HG02870 (cell line): ENCODE data around the gene MBD3L4.
"Not testable (repeated sequence)": the region's sequence is repeated elsewhere in the genome, so short reads cannot be mapped to it uniquely, and the experiment has no call there.

Source experiments
- ATAC-seq: cut with Tn5 transposase; IDR thresholded peaks from one replicate; pipeline ENCODE4 v1.9.1; 2021; ENCODE audit warnings: mild to moderate bottlenecking, moderate library complexity; ENCODE audit not compliant: unreplicated experiment

Gene MBD3L4

GRCh38 chr19:7051421-7051820 lies 11.4 kb upstream of the MBD3L4 start:
- ATAC-seq: not testable (repeated sequence)

GRCh38 chr19:7049021-7049420 lies 9.0 kb upstream of the MBD3L4 start, which contains the start of gene MBD3L2:
MBD3L2 (plus strand) TSS chr19:7049321; CDS start chr19:7049374, 53 bp downstream.
- not testable (repeated sequence) for ATAC-seq

DNA sequence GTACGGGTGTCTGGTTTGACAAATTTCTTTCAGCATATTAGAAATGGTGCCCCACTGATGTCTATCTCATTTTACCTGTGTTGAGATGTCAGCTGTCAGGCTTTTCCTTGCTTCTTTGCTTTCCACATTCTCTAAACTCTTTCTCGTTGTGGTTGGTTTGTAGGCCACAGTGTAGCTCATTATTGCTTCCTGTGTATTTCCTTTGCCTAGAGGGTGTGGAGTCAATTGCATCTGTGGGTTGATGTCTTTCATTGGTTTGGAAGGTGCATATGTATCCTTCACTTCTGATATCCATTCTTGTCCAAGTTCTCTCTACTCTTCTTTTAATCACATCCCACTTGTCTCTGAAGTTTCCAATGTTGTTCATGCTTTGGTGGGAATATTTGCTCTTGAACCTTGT lies 1.6 kb upstream of the MBD3L4 start:
- ATAC-seq: not testable (repeated sequence)

DNA sequence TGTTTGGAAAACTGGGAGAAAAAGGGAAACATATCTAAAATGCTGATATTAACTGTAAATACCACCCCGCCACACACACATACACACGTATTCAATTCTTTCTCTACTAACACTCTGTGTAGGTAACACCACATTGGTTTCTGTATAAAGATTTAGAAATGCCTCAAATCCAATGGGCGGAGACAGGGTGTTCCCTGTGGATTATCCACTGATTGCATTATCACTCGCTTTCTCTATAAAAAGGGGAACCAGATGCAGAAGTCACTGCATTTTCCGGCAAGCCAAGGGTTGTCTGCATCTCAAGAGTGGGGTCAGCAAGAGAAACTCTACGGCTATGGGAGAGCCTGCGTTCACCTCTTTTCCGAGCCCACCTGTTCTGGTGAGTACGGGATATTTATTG lies 9.7 kb downstream of the MBD3L4 start, which contains the start of gene MBD3L5:
TSS of gene MBD3L5 (plus strand) at position 301 of the 400 bp plus-strand sequence. CDS start at position 335, 34 bp downstream.
- ATAC-seq: not testable (repeated sequence)

- ATAC-seq: not testable (repeated sequence)
These were observed 11.2 kb downstream of the MBD3L4 start for GRCh38 chr19:7028790-7029189.

DNA sequence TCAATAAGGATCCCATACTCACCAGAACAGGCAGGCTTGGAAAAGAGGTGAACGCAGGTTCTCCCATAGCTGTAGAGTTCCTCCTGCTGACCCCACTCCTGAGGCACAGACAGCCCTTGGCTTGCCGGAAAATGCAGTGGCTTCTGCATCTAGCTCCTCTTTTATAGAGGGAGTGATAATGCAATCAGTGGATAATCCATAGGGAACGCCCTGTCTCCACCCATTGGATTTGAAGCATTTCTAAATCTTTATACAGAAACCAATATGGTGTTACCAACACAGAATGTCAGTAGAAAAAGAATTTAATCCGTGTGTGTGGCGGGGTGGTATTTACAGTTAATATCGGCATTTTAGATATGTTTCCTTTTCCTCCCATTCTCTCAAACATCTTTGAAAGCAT lies 18.6 kb downstream of the MBD3L4 start, which contains the start of gene MBD3L2B:
TSS of gene MBD3L2B (minus strand) at position 101 of the 400 bp plus-strand sequence. CDS start at position 67, 34 bp downstream.
- not testable (repeated sequence) for ATAC-seq

DNA sequence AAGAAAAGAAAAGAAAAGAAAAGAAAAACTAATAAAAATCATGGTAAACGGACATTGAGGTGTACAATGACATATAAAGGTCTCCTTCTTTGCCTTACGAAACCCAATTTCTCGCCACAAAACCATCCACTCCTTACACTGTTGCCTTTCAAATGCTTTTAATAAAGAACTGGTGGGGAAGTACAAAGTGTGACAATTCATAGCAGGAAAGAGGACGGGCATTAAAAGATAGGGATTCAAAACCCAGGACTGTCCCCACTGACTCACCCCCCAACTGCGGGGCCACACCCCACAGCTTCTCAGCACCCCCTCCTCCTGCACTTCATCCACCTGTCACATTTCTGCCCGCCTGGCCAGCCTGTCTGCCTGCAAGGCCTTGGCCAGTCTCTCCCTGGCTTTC lies 21.2 kb downstream of the MBD3L4 start:
- no peak for ATAC-seq

DNA sequence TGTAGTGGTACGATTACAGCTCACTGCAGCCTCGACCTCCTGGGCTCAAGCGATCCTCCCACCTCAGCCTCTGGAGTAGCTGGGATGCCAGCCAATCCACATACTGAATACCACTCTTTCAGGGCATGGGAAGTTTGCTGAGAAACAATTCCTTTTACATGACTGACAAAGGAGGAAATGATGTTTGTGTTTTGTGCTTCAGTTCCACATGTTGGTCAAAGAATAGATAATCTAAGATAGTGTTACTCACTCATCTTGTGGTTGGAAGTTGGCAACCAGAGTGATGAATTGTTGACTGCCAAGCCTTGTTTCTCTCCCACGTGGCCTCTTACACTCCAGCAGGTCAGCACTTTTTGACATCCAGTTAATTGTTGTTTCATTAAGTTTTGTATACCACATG lies 26.3 kb downstream of the MBD3L4 start:
- no peak for ATAC-seq

DNA sequence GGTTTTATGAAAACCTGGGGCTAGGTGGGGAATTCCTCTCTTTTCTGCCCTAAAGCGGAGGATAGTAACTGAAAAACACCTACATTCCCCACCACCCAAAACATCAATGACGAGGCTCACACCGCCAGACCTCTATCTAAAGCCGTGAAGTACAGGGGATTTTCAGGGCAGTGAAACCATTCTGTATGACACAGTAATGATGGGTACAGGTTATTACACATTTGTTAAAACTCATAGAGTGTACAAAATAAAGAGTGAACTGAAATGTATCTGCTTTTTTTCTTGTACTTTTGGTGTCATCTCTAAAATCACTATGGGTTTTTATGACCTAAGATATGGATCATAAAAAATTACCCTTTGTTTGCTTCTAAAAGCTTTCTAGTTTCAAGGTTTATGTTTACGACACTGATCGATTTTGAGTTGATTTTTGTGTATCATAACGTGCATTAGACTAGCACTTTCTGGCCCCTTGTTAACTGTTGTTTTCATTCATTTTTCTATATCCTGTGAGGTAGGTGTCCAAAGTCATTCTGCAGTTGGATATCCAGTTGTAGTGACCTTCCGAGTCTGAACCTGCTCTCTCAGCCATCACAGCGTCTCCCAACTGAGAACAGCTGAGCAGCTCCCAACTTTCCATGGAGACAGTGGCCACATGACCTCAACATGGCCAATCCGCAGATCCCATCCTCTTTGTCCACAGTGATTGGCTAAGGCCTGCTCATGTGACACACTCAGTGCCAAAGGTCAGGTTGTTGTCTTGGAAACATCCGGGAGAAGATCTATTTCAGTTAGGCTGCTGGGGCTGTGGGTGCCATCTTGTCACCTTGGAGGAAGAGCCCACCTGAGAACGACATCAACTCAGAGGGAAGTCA lies 29.0 kb downstream of the MBD3L4 start:
- no peak for ATAC-seq

- no peak for ATAC-seq
These were observed 32.1 kb downstream of the MBD3L4 start for GRCh38 chr19:7007859-7008258.

DNA sequence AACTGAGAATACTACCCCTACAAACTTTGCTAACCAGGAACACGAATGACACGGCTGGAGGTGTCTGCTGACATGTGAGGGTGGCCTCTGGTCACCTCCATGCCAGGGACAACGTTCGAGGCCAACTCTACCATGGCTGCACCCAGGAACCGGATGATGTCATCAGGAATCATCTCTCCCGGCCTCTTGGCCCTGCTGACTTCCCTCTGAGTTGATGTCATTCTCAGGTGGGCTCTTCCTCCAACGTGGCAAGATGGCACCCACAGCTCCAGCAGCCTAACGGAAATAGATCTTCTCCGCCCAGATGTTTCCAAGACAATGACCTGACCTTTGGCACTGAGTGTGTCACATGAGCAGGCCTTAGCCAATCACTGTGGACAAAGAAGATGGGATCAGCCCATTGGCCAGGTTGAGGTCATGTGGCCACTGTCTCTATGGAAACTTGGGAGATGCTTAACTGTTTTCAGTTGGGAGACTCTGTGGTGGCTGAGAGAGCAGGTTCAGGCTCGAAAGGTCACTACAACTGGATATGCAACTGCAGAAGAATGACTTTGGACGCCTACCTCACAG lies 33.8 kb downstream of the MBD3L4 start:
- no peak for ATAC-seq

GRCh38 chr19:7004313-7004931 lies 35.6 kb downstream of the MBD3L4 start:
- no peak for ATAC-seq

GRCh38 chr19:7000816-7001215 lies 39.2 kb downstream of the MBD3L4 start:
- ATAC-seq: no peak

GRCh38 chr19:7000333-7000732 lies 39.6 kb downstream of the MBD3L4 start:
- no peak for ATAC-seq

DNA sequence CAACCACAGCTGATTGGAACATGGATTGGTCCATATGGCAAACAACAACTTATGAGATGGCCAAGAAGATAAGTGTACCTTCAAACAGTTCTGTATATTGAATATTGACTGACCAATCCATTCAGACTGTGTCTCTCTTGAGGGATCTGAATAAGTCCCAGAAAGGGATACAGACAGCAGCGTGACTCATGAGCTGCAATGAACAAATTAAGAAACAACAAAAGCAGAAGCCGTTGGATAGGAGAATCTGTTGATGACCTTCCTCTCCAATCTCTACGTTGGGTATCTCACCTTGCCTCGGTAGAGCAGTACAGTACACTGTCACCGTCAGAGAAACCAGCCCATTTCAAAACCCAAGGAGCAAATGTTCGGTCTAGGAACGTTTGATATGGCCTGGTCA lies 40.0 kb downstream of the MBD3L4 start:
- ATAC-seq: no peak

GRCh38 chr19:6997679-6998445 lies 42.1 kb downstream of the MBD3L4 start:
- ATAC-seq: no peak

DNA sequence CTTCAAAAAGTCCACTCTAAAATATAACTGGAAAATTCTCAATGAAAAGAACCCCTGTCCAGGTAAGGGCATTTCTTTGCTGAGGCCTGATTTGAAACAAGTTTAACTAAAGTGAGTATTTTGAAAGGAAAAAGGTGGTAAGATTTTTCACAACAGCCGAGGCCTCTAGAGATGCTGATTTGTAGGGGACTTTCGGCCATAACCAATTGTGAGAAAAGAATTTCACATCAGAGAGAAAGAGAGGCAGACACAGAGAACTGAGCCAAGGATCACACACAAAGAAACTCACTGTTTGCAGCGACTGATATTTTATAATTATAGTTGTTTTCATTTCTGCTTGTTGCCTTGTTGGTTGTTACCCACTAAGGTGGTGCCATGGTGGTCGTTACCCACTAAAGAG lies 43.2 kb downstream of the MBD3L4 start:
- ATAC-seq: no peak

DNA sequence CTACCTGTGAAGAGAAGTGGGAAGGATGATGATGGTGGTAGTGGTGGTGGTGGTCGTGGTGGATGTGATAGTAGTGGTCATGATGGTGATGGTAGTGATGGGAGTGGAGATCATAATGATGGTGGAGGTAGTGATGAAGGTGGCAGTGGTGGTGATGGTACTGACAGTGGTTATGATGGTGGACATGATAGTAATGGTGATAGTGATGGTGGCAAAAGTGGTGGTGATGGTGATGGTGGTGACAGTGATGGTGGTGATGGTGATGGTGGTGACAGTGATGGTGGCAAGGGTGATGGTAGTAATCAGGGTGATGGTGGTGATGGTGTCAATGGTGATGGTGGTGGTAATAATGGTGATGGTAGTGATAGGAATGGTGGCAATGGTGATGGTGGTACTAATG lies 44.9 kb downstream of the MBD3L4 start:
- no peak for ATAC-seq

GRCh38 chr19:6988257-6988656 lies 51.7 kb downstream of the MBD3L4 start:
- ATAC-seq: no peak

- ATAC-seq: no peak
These were observed 52.1 kb downstream of the MBD3L4 start for GRCh38 chr19:6987850-6988249.
